GM19395 (cell line): ENCODE data around the gene GPN2.
"Not testable (repeated sequence)": the region's sequence is repeated elsewhere in the genome, so short reads cannot be mapped to it uniquely, and the experiment has no call there.

Experiments used
- ATAC-seq: cut with Tn5 transposase; IDR thresholded peaks from one replicate; pipeline ENCODE4 v1.9.1; 2021; ENCODE audit warnings: mild to moderate bottlenecking, moderate library complexity; ENCODE audit not compliant: unreplicated experiment

Gene GPN2

GRCh38 chr1:26837665-26838064 lies 52.4 kb downstream of the GPN2 start:
- not testable (repeated sequence) for ATAC-seq

- ATAC-seq = peak; percentile 84
These were observed 56.4 kb downstream of the GPN2 start for GRCh38 chr1:26833432-26834405.

GRCh38 chr1:26832249-26832960 lies 57.7 kb downstream of the GPN2 start:
- no peak for ATAC-seq

- ATAC-seq = no peak
These were observed 58.4 kb downstream of the GPN2 start for GRCh38 chr1:26831546-26832248.

GRCh38 chr1:26831059-26831458 lies 59.0 kb downstream of the GPN2 start:
- no peak for ATAC-seq

GRCh38 chr1:26829184-26829911 lies 60.7 kb downstream of the GPN2 start:
- no peak for ATAC-seq

GRCh38 chr1:26828411-26828991 lies 61.6 kb downstream of the GPN2 start:
- ATAC-seq = no peak

GRCh38 chr1:26827663-26828062 lies 62.4 kb downstream of the GPN2 start:
- no peak for ATAC-seq

- no peak for ATAC-seq
These were observed 62.9 kb downstream of the GPN2 start for GRCh38 chr1:26827106-26827604.

GRCh38 chr1:26826261-26827105 lies 63.6 kb downstream of the GPN2 start, which contains the start of gene ZDHHC18:
Gene ZDHHC18, plus strand, starts transcription at chr1:26826688. Its CDS starts 117 bp downstream, at chr1:26826805.
- no peak for ATAC-seq
